ENCODE results near the gene GJB1. TPM values are rescaled to one million over a fixed set of nuclear protein-coding genes. Genes with fewer than 3 reads are reported as not detected.
"Not testable (repeated sequence)": the region's sequence is repeated elsewhere in the genome, so short reads cannot be mapped to it uniquely, and the experiment has no call there.

Gene GJB1
- total RNA-seq, 1 donor from 2014 or later: not detected

GRCh38 chrX:71178908-71179307, 44.1 kb upstream of the GJB1 start:
- H3K27me3 Mint-ChIP-seq (ENCODE audit: unreplicated experiment): peaks cover 5% of the 10 kb centered on the region
- no peak overlapping the region for H3K27ac Mint-ChIP-seq (ENCODE audit: unreplicated experiment)
- H3K36me3 Mint-ChIP-seq (ENCODE audit: low read depth, unreplicated experiment): no peaks in the 10 kb centered on the region
- peak; percentile 60 for TF ChIP-seq CTCF (IDR thresholded peaks at IDR 0.05; ENCODE audit: unreplicated experiment)
- peaks cover 5% of the 10 kb centered on the region for H3K4me1 Mint-ChIP-seq (ENCODE audit: unreplicated experiment)
- DNase-seq (ENCODE audit: low spot score): peak; percentile 38
- H3K9me3 Mint-ChIP-seq (ENCODE audit: unreplicated experiment): no peaks in the 10 kb centered on the region
- no peak overlapping the region for H3K4me3 Mint-ChIP-seq (ENCODE audit: unreplicated experiment)

GRCh38 chrX:71180579-71181265, 42.3 kb upstream of the GJB1 start:
- not testable (repeated sequence) for H3K4me1 Mint-ChIP-seq (ENCODE audit: unreplicated experiment); H3K27ac Mint-ChIP-seq (ENCODE audit: unreplicated experiment); H3K4me3 Mint-ChIP-seq (ENCODE audit: unreplicated experiment); H3K27me3 Mint-ChIP-seq (ENCODE audit: unreplicated experiment); H3K9me3 Mint-ChIP-seq (ENCODE audit: unreplicated experiment); H3K36me3 Mint-ChIP-seq (ENCODE audit: low read depth, unreplicated experiment); DNase-seq (ENCODE audit: low spot score)

- Mint-ChIP-seq H3K9me3 (ENCODE audit: unreplicated experiment) (no peaks in the 10 kb centered on the region), H3K27ac (ENCODE audit: unreplicated experiment) (peak overlapping the region; percentile 97), H3K4me3 (ENCODE audit: unreplicated experiment) (peak overlapping the region; percentile 81), H3K36me3 (ENCODE audit: low read depth, unreplicated experiment) (no peaks in the 10 kb centered on the region), H3K4me1 (ENCODE audit: unreplicated experiment) (peaks cover 5% of the 10 kb centered on the region), H3K27me3 (ENCODE audit: unreplicated experiment) (peaks cover 3% of the 10 kb centered on the region)
- TF ChIP-seq CTCF (IDR thresholded peaks at IDR 0.05; ENCODE audit: unreplicated experiment): no peak
- DNase-seq (ENCODE audit: low spot score): peak; percentile 9
These were observed 41.5 kb upstream of the GJB1 start for GRCh38 chrX:71181558-71181909.

- H3K27ac Mint-ChIP-seq (ENCODE audit: unreplicated experiment): peak overlapping the region; percentile 97
- H3K4me3 Mint-ChIP-seq (ENCODE audit: unreplicated experiment): peak overlapping the region; percentile 81
- no peak for TF ChIP-seq CTCF (IDR thresholded peaks at IDR 0.05; ENCODE audit: unreplicated experiment)
- peaks cover 3% of the 10 kb centered on the region for H3K27me3 Mint-ChIP-seq (ENCODE audit: unreplicated experiment)
- peaks cover 5% of the 10 kb centered on the region for H3K4me1 Mint-ChIP-seq (ENCODE audit: unreplicated experiment)
- DNase-seq (ENCODE audit: low spot score): peak; percentile 68
- H3K36me3 Mint-ChIP-seq (ENCODE audit: low read depth, unreplicated experiment): no peaks in the 10 kb centered on the region
- no peaks in the 10 kb centered on the region for H3K9me3 Mint-ChIP-seq (ENCODE audit: unreplicated experiment)
These were observed 40.9 kb upstream of the GJB1 start for GRCh38 chrX:71181910-71182799.

GRCh38 chrX:71182871-71183270, 40.2 kb upstream of the GJB1 start:
- peaks cover 3% of the 10 kb centered on the region for H3K27me3 Mint-ChIP-seq (ENCODE audit: unreplicated experiment)

More at GRCh38 chrX:71182871-71183270, 40.2 kb upstream of the GJB1 start:
- Mint-ChIP-seq H3K27ac (ENCODE audit: unreplicated experiment) (peak overlapping the region; percentile 97), H3K4me3 (ENCODE audit: unreplicated experiment) (peak overlapping the region; percentile 81), H3K9me3 (ENCODE audit: unreplicated experiment) (no peaks in the 10 kb centered on the region), H3K36me3 (ENCODE audit: low read depth, unreplicated experiment) (no peaks in the 10 kb centered on the region), H3K4me1 (ENCODE audit: unreplicated experiment) (peaks cover 5% of the 10 kb centered on the region)
- no peak for DNase-seq (ENCODE audit: low spot score)
- no peak for TF ChIP-seq CTCF (IDR thresholded peaks at IDR 0.05; ENCODE audit: unreplicated experiment)

All from endothelial cell (in vitro differentiated cells).